Measurements from ENCODE around the gene LYSMD3. TPM values are rescaled to one million over a fixed set of nuclear protein-coding genes. Genes with fewer than 3 reads are reported as not detected.

LYSMD3 gene
- total and polyA plus RNA-seq, 9 of the 15 experiments (the other 6 are each of a cell fraction or from before 2014, with no cell fraction given) = 9.5 to 42.3 (median 20.7) TPM

DNA sequence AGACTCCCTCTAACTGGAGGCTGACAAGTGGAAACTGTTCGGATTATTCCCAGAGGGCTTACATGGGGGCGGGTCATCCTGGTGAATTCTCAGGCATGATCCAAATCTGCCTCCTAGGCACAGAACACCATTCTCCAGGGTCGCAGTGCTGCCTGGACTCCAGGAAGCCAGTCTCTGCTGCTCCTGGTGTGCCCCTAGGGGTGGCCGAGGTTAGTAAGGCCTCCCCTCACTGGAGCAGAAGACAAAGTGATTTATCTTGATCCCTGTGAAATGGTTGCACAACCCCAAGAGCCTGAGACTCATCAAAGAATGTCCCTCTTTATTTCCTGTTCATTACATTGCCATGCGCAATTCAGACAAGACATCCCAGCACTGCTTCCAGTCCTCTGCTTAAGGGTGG, 46.3 kb upstream of the LYSMD3 start:
- intact Hi-C loops (cut with micrococcal nuclease) (no loop called here), in situ Hi-C loops (cut with MboI) (no loop called here)
- DNase-seq (ENCODE audit: extremely low read depth in 1 of 4, low spot score in 3 of 4) = no peak
- Histone ChIP-seq H3K27ac (ENCODE audit: extremely low read depth, low read depth, low read length) (no peak overlapping the region), H3K27me3 (ENCODE audit: control insufficient read depth in 2 of 2, insufficient read depth in 2 of 2, low read length in 2 of 2) (no peaks in the 10 kb centered on the region), H3K4me3 (no peak overlapping the region), H3K79me2 (ENCODE audit: control insufficient read depth, insufficient read depth, low read length) (peaks cover 27% of the 10 kb centered on the region), H2AFZ (ENCODE audit: low read depth, low read length) (no peak overlapping the region), H3K9me1 (ENCODE audit: control insufficient read depth, insufficient read depth, low read length) (no peaks in the 10 kb centered on the region), H4K20me1 (replicated peaks; ENCODE audit: control insufficient read depth, insufficient read depth, low read length) (0 out of 2 replicates have a peak, but pooled peaks cover 4% of the 10 kb centered on the region), H3K4me1 (replicated peaks in 1 of 2; ENCODE audit: control insufficient read depth in 2 of 2, insufficient read depth in 2 of 2, low read length in 2 of 2) (no peaks in the 10 kb centered on the region; a peak in 1 of 5 replicates), H3K9me3 (replicated peaks; ENCODE audit: control insufficient read depth, insufficient read depth, low read depth, low read length) (no peaks in the 10 kb centered on the region), H3K4me2 (ENCODE audit: insufficient read depth, low read length) (no peak overlapping the region), H3K36me3 (ENCODE audit: control insufficient read depth, insufficient read depth, low read length) (no peaks in the 10 kb centered on the region), H3K9ac (ENCODE audit: insufficient read depth in 1 of 2, low read depth in 2 of 2, low read length in 2 of 2) (no peak overlapping the region)
- no TSS peak for BruUV-seq (replicated peaks)
- TF ChIP-seq NR2C2 (CRISPR knock-in tag; IDR thresholded peaks at IDR 0.05) = no peak
- TF ChIP-seq NR2C2 (tag; IDR thresholded peaks at IDR 0.05) = no peak
- peak; percentile 52; the same call in 1 of the 2 replicates for TF ChIP-seq CEBPB (tag; IDR thresholded peaks at IDR 0.05)
- WGBS (ENCODE audit: insufficient coverage, low coverage, missing lambda C conversion rate) = 70% methylated on average over 5 of the region's 5 CpGs
- POLR2A ChIA-PET = no interaction called here
- peak; percentile 67 for ATAC-seq
- no peak for FAIRE-seq
- CTCF ChIA-PET (ENCODE audit: low intra/inter-chr PET ratio) = no interaction called here

GRCh38 chr5:90571147-90571773, 41.9 kb upstream of the LYSMD3 start:
- Histone ChIP-seq H3K9me3 (replicated peaks; ENCODE audit: control insufficient read depth, insufficient read depth, low read depth, low read length) (no peaks in the 10 kb centered on the region), H4K20me1 (replicated peaks; ENCODE audit: control insufficient read depth, insufficient read depth, low read length) (0 out of 2 replicates have a peak, but pooled peaks cover 4% of the 10 kb centered on the region), H3K79me2 (ENCODE audit: control insufficient read depth, insufficient read depth, low read length) (peaks cover 62% of the 10 kb centered on the region), H3K4me1 (replicated peaks in 1 of 2; ENCODE audit: control insufficient read depth in 2 of 2, insufficient read depth in 2 of 2, low read length in 2 of 2) (no peaks in the 10 kb centered on the region; a peak in 1 of 5 replicates), H3K9me1 (ENCODE audit: control insufficient read depth, insufficient read depth, low read length) (no peaks in the 10 kb centered on the region), H3K27ac (ENCODE audit: extremely low read depth, low read depth, low read length) (no peak overlapping the region), H2AFZ (ENCODE audit: low read depth, low read length) (0 out of 2 replicates have a peak overlapping the region, but pooled peaks have one; percentile 11), H3K36me3 (ENCODE audit: control insufficient read depth, insufficient read depth, low read length) (no peaks in the 10 kb centered on the region), H3K27me3 (ENCODE audit: control insufficient read depth in 2 of 2, insufficient read depth in 2 of 2, low read length in 2 of 2) (no peaks in the 10 kb centered on the region), H3K9ac (ENCODE audit: insufficient read depth in 1 of 2, low read depth in 2 of 2, low read length in 2 of 2) (no peak overlapping the region), H3K4me2 (ENCODE audit: insufficient read depth, low read length) (no peak overlapping the region), H3K4me3 (no peak overlapping the region)
- WGBS (ENCODE audit: insufficient coverage, low coverage, missing lambda C conversion rate) = 56% methylated on average over 1 of the region's 1 CpG
- in situ Hi-C loops (cut with MboI) = no loop called here
- ChIA-PET POLR2A (no interaction called here), CTCF (ENCODE audit: low intra/inter-chr PET ratio) (interaction anchor here (0.6 kb wide), 1 partner anchor 48 kb away, joined by 3 read pairs; no protein-coding TSS in a partner anchor)
- BruUV-seq (replicated peaks) = no TSS peak
- DNase-seq (ENCODE audit: extremely low read depth in 1 of 4, low spot score in 3 of 4) (no peak), ATAC-seq (peak; percentile 55), FAIRE-seq (no peak)
- intact Hi-C loops (cut with micrococcal nuclease) = no loop called here
- TF ChIP-seq ZNF431 (CRISPR knock-in tag; IDR thresholded peaks at IDR 0.05) = no peak
- TF ChIP-seq NR4A1 (CRISPR knock-in tag; IDR thresholded peaks at IDR 0.05) = no peak
- TF ChIP-seq NR4A1 (tag; IDR thresholded peaks at IDR 0.05) = no peak
- no peak for TF ChIP-seq NELFE (IDR thresholded peaks at IDR 0.05; ENCODE audit: insufficient read depth, insufficient read length)
- TF ChIP-seq ZFP30 (CRISPR knock-in tag; IDR thresholded peaks at IDR 0.05; ENCODE audit: borderline replicate concordance) = no peak
- no peak for TF ChIP-seq SMAD1 (IDR thresholded peaks at IDR 0.05; ENCODE audit: low read depth, low read length, partially characterized antibody)
- TF ChIP-seq, protein P1, sequence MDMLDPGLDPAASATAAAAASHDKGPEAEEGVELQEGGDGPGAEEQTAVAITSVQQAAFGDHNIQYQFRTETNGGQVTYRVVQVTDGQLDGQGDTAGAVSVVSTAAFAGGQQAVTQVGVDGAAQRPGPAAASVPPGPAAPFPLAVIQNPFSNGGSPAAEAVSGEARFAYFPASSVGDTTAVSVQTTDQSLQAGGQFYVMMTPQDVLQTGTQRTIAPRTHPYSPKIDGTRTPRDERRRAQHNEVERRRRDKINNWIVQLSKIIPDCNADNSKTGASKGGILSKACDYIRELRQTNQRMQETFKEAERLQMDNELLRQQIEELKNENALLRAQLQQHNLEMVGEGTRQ (CRISPR knock-in tag; IDR thresholded peaks at IDR 0.05) = no peak
- TF ChIP-seq SAFB (IDR thresholded peaks at IDR 0.05; ENCODE audit: borderline replicate concordance, low read depth, low read length) = no peak
- TF ChIP-seq CXXC5 (CRISPR knock-in tag; IDR thresholded peaks at IDR 0.05) = no peak
- no peak for TF ChIP-seq TBL1XR1 (IDR thresholded peaks at IDR 0.05; ENCODE audit: low read length in 2 of 2)
- TF ChIP-seq MECOM (CRISPR knock-in tag; IDR thresholded peaks at IDR 0.05) = no peak
- peak; percentile 91 for TF ChIP-seq SPI1 (IDR thresholded peaks at IDR 0.05; ENCODE audit: borderline replicate concordance, low read depth, low read length)
- no peak for TF ChIP-seq NUFIP1 (IDR thresholded peaks at IDR 0.05; ENCODE audit: partially characterized antibody)

Data from K562 (cell line).